Measurements from ENCODE around the gene KRT75.
"Not testable (repeated sequence)": the region's sequence is repeated elsewhere in the genome, so short reads cannot be mapped to it uniquely, and the experiment has no call there.

Gene KRT75

GRCh38 chr12:52414936-52415335, 19.2 kb downstream of the KRT75 start:
- DNase-seq, result no peak

DNA sequence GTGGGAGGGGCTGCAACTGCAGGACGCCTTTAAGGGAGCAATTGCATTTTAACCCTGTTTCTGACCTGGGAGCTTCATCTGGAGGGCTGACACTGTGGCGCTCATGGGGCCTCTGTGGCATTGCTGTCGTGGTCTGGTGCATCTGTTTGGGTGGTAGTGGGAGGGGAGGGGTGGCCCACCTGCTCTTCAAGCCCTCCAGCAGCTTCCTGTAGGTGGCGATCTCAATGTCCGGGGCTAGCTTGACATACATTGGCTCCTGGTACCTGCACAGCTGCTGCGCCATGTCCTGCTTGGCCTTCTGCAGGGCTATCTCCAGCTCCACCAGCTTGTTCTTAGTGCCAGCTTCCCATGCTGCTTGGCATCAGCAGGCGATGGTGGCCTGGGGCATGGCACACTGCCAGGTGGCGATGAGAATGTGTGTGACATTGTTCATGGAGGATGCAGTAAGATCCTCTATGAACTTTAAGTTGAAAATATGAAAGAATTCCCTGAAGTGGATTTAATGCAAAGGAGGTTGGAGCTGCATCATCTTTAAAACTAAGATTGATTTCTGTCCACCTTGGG, 20.3 kb downstream of the KRT75 start:
- DNase-seq, result no peak

- DNase-seq, result no peak
Observed at GRCh38 chr12:52413202-52413601, 21.0 kb downstream of the KRT75 start.

- DNase-seq, result no peak
Observed at GRCh38 chr12:52411815-52412214, 22.4 kb downstream of the KRT75 start.

DNA sequence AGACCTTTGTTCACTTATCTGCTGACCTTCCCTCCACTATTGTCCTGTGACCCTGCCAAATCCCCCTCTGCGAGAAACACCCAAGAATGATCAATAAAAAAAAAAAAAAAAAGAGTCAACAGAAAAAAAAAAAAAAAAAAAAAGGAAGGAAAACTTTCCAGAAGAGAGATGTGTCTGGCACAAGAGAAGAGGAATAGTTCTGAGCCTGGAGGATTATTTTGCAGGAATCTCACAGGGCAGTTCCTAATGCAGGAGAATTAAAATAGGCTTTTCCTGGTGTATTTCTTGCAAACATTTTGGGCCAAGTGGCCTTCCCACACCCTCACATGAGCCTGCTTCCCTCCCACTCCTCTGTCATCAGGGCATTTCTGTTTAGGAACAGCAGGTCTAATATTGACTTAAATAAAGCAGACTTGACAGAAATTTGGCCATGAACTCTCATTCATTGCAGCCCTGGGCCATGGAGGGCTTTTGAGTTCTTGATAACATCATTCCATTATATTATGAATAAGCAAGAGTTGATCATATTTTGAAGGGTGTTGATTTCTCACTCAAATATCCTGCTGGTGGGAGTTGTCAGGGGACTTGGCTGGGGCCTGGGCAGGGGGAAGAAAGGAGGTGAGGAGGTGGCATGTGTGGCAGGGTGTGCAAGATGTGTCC, 23.5 kb downstream of the KRT75 start:
- DNase-seq, result not testable (repeated sequence)

DNA sequence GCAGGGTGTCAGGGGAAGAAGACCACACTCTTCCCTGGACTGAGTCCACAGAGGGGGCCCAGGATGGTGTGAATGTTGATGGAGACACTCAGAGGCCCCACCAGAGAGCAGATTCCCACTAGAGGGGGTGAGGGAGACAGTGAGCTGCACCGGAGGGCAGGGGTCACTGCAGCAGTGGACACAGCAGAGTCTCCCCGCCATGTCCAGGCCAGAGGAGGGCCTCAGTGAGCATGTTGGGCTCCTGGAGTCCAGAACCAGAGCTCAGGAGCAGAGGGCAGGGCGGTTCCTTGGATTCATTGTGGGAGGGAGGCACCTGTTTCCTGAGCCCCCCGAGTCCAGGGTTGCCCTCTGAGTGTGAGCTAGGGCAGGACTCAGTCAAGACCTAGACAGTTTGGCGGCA, 26.3 kb downstream of the KRT75 start:
- no peak for DNase-seq

DNA sequence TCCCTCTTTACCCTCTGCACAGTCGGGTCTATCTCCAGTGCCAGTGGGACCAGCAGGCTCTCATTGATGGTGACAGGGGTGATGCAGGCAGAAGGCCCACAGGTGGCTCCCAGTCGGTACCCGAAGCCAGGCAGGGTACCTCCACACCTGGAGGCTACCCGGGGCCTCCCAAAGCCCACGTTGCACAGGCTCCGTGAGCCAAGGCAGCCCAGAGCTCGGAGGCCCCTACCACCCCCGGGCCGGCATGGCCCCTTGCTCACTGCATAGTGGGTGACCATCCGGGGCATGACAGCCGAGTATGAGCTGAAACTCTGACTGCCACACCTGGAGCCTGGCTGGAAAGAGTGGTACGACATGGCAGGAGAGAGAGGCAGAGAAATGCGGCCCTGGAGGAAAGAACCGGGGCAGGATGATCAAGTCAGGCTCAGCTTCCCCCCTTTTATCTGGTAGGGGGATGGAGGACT, 28.2 kb downstream of the KRT75 start, which contains the start of gene KRT82:
KRT82 (minus strand) TSS at position 414 of the 464 bp plus-strand sequence; CDS start at position 356, 58 bp downstream.
- DNase-seq, result no peak

- no peak for DNase-seq
Observed at GRCh38 chr12:52404951-52405350, 29.2 kb downstream of the KRT75 start.

GRCh38 chr12:52403561-52403960, 30.6 kb downstream of the KRT75 start:
- DNase-seq, result no peak

DNA sequence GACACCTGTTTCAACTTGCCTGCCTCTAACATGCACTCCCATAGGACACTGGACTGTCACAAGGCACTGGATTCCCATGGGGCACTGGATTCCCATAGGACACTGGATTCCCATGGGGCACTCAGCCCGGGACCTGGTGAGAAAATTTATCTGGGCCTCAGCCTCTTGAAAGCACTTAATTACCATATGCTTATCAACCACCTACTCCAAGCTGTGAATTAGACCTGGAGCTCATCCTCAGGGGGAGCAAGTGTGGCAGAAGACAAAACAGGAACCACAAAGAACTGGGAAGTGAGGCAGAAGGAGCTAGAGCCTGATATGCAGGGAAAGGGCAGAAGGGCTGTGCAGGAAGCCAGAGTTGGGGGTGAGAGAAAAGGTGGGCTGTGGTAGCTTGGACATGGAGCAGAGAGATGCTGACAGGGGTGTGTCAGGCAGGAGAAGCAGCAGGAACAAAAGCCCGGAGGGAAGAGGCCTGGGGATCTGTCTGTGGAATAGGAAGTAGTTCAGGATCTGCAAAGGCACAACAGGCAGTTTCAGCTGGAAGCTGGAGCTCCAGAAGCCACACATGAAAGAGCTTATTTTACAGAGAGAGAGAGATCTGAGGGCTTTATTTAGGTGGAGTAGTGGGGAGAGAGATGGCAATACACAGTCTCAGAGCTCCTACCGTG, 31.2 kb downstream of the KRT75 start:
- DNase-seq, result no peak

- DNase-seq, result no peak
Observed at GRCh38 chr12:52402377-52402776, 31.8 kb downstream of the KRT75 start.

- DNase-seq, result no peak
Observed at GRCh38 chr12:52401926-52402325, 32.2 kb downstream of the KRT75 start.

- DNase-seq, result no peak
Observed at GRCh38 chr12:52401526-52401925, 32.6 kb downstream of the KRT75 start.

DNA sequence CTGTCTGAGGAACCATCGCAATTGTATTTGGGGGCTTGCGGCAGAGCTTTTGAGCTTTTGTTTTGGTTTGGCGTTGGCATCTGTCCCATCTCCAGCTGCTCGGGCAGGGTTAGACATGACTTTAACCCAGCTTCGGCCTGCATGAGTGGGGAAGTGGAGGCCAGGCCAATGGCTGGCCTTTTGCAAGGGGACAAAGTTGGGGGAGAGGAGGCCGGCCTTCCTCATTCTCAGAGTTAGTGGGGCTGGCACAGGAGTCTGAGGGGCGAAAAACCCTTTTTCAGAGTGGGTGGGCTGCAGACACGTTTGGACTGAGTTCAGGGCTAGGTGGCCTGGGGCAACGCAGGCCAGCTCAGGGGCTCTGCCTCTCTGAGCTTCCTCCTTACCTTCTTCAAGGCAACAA, 33.3 kb downstream of the KRT75 start:
- no peak for DNase-seq

- no peak for DNase-seq
Observed at GRCh38 chr12:52399756-52400155, 34.4 kb downstream of the KRT75 start.

GRCh38 chr12:52398176-52398575, 36.0 kb downstream of the KRT75 start:
- DNase-seq, result no peak

DNA sequence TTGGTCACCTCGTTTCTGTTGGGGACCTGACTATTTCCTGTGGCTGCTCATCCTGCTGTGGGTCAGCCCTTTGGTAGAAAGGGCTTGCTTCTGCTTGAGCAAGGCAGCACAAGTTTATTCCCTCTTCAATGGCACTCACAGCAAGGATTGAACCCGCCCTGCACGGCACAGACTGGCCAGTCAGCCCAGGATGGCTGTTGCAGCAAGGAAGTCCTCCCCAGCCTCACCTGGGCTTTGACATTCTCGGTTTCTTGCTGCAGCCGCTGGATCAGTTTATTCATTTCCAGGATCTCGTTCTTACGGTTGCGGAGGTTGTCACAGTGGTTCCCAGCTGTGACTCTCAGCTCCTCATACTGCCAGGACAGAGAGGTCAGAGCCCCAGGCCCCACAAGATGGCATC, 37.5 kb downstream of the KRT75 start:
- no peak for DNase-seq

DNA sequence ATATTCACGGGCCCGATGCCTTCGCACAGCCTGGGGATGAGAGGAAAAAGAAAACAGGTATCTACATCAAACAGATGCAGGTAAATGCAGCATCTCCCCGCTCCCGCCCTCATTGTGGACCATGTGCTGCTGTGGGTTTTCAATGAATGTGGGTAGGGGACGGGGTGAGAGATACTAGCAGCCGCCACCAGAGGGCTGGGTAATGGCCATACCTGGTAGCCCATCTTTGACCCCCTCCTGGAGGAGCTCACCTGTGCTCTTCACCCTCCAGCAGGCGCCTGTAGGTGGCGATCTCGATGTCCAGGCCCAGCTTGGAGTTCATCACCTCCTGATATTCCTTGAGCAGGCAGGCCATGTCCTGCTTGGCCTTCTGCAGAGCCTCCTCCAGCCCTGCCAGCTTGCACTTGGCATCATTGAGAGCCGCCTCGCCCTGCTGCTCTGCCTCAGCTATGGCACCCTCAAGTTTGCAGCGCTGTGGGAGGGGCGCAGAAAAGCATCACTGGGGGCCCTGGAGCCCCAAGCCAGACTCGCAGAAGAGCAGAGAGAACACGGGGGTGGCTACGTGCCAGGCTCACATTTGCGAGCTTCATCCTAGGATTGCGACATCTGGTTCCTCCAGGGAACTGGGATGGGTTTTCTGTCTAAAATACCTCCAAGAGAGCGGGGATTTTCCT, 38.3 kb downstream of the KRT75 start:
- DNase-seq, result peak; percentile 25

DNA sequence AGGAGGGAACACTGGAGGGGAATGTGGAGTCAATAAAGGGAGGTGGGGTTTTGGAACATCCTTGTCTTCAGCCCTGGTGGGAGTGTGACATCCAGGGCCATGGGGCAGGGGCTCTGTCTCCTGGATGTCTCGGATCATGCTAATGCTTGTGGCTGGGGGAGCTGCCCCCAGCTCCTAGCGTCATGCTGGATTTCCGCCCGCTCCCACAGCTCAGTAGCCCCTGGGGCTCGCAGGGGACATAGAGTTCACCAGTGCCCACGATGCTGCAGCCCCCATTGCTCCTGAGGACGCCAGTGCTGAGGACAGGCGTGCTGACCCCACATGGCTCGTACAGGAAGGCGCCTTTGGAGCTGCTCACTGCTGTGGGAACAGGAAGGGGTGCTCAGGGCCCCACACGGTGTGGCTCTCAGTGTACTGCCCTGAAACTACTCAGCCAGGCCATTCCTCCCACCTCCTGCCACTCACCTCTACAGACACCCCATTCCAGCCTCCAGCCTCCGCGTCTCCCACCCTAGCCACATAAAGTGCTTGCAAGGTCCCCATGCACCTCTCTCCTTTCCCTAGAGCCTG, 39.2 kb downstream of the KRT75 start:
- DNase-seq, result no peak

DNA sequence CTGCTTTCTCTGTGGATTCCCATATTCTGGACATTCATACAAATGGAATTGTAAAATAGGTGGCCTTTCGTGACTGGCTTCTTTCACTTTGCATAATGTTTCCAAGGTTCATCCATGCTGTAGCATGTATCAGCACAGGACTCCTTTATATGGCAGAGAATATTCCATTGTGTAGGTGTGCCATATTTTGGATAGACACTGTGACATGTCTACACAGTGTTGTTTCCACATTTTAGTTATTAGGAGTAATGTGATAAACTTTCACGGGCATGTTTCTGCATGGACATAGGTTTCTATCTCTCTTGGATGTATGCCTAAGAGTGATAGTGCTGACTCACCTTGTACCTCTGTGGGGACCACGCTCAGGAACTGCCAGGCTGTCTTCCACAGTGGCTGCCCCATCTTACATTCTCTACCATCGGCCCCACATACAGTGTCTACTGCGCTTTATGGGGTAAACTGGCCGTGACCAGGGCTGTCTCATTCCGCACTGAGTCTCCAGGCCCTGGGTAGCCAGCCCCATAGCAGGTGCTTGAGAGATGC, 41.6 kb downstream of the KRT75 start:
- DNase-seq, result no peak

GRCh38 chr12:52391618-52392002, 42.6 kb downstream of the KRT75 start:
- no peak for DNase-seq

GRCh38 chr12:52390739-52391617, 43.2 kb downstream of the KRT75 start:
- DNase-seq, result peak; percentile 23 to 24

Data from activated T-cell treated with anti-CD3 and anti-CD28 coated beads, Interleukin-2, amount 50 U/mL, for 48 hours (primary cell).